ENCODE data around the gene SERINC1.

DNA sequence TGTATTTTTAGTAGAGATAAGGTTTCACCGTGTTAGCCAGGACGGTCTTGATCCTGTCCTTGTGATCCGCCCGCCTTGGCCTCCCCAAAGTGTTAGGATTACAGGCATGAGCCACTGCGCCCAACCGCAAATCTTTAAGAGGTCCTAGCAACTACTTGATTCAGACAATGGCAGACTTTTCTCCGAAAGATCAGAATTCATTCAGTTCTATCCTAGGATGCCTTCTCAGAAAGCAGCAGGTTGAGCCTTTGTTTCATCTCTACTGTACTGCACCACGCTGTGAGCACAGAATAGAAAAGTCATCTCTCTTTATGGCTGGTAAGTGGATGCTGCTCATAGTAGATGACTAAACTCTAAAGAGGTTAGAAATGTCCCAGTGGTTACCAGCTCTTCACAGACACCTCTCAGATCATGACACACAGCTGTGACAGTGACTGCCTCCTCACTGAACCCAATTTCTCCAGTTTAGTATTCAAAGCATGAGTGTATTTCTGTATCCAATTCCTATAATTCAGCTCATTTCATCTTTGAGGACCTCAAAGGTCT is 78.2 kb downstream of the SERINC1 start:
- TF ChIP-seq, protein P1, sequence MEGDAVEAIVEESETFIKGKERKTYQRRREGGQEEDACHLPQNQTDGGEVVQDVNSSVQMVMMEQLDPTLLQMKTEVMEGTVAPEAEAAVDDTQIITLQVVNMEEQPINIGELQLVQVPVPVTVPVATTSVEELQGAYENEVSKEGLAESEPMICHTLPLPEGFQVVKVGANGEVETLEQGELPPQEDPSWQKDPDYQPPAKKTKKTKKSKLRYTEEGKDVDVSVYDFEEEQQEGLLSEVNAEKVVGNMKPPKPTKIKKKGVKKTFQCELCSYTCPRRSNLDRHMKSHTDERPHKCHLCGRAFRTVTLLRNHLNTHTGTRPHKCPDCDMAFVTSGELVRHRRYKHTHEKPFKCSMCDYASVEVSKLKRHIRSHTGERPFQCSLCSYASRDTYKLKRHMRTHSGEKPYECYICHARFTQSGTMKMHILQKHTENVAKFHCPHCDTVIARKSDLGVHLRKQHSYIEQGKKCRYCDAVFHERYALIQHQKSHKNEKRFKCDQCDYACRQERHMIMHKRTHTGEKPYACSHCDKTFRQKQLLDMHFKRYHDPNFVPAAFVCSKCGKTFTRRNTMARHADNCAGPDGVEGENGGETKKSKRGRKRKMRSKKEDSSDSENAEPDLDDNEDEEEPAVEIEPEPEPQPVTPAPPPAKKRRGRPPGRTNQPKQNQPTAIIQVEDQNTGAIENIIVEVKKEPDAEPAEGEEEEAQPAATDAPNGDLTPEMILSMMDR (IDR thresholded peaks at IDR 0.05): no peak
- no peak for TF ChIP-seq POLR2A (IDR thresholded peaks at IDR 0.05)

All from breast epithelium (tissue), 3 donors.